ENCODE measurements around the gene SEC14L5.
A peak's percentile ranks its signal among the peaks of the same experiment; 100 is the strongest.

Gene SEC14L5

DNA sequence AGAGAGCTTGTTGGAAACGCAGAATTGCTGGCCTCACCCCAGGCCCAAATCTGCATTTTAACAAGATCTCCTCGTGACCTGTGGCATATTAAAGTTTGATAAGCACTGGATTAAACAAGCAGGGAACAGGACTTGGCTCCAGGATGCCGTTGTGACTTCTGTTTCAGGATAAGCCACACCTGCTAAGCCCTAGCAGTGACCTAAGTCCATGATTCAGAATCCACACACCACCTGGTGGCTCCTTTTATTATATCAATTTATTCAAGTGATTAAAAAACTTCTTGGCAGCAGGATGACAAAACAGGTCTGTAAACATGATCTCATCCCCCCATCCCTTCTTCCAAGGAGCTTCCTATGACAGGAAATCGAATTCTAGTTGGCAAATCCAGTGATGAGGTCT lies 66.5 kb downstream of the SEC14L5 start:
- Mint-ChIP-seq H3K36me3 (ENCODE audit: low read depth) (no peaks in the 10 kb centered on the region), H3K27ac (no peak overlapping the region), H3K4me1 (no peaks in the 10 kb centered on the region), H3K9me3 (no peaks in the 10 kb centered on the region), H3K27me3 (ENCODE audit: low read depth) (peaks cover 15% of the 10 kb centered on the region), H3K4me3 (no peak overlapping the region)
- TF ChIP-seq CTCF (IDR thresholded peaks at IDR 0.05; ENCODE audit: unreplicated experiment in 3 of 3): no peak

DNA sequence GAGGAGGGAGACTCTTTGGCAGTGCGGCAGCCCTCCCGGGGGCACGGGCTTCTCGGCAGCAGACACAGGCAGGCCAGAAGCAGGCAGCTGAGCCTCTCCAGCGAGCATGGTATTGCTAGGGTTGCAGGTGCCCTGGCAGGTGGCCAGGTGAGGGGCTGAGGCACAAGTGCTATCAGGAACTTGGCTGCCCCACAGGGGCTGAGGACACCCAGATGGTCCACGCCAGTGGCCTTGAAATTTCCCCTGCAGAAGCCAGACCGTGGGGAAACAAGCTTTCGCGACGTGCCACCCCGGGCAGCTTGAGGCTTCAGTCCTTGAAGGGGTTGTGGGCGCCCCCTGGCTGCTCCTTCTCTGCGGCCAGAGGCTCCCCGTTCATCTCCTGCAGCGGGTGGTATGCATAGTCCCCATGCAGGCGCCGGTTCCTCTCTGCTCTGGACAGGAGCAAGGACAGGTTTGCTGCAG lies 67.1 kb downstream of the SEC14L5 start:
- H3K9me3 Mint-ChIP-seq: no peaks in the 10 kb centered on the region
- H3K36me3 Mint-ChIP-seq (ENCODE audit: low read depth): no peaks in the 10 kb centered on the region
- no peak overlapping the region for H3K27ac Mint-ChIP-seq
- no peak overlapping the region for H3K4me3 Mint-ChIP-seq
- no peaks in the 10 kb centered on the region for H3K4me1 Mint-ChIP-seq
- H3K27me3 Mint-ChIP-seq (ENCODE audit: low read depth): peaks cover 11% of the 10 kb centered on the region
- TF ChIP-seq CTCF (IDR thresholded peaks at IDR 0.05; ENCODE audit: unreplicated experiment in 3 of 3): peak in 2 of 3 experiments; percentile 19 to 24

- Mint-ChIP-seq H3K4me1 (no peaks in the 10 kb centered on the region), H3K36me3 (ENCODE audit: low read depth) (no peaks in the 10 kb centered on the region), H3K9me3 (no peaks in the 10 kb centered on the region), H3K4me3 (no peak overlapping the region), H3K27me3 (ENCODE audit: low read depth) (peaks cover 4% of the 10 kb centered on the region), H3K27ac (no peak overlapping the region)
- TF ChIP-seq CTCF (IDR thresholded peaks at IDR 0.05; ENCODE audit: unreplicated experiment in 3 of 3): no peak
These were observed 68.5 kb downstream of the SEC14L5 start for GRCh38 chr16:5026664-5027063.

DNA sequence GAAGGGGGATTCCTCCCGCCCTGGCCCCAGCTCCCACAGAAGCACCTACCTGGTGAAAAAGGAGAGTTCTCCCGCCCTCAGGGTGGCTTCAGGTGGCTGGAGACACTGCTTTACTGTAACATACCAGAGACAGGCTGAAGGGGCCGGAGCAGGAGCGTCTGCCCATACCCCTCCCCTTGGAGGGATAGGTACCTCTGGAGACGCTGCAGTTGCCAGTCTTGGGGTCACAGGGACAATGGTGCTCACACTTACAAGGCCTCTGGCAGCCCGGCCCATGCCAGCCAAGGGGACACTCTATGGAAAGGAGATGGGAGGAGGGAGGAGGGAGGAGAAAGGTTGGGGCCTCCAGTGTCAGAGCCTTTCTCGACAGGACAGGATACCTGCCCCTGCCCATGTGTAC lies 69.0 kb downstream of the SEC14L5 start:
- Mint-ChIP-seq H3K27me3 (ENCODE audit: low read depth) (peaks cover 1% of the 10 kb centered on the region), H3K4me1 (no peaks in the 10 kb centered on the region), H3K27ac (no peak overlapping the region), H3K4me3 (no peak overlapping the region), H3K36me3 (ENCODE audit: low read depth) (no peaks in the 10 kb centered on the region), H3K9me3 (no peaks in the 10 kb centered on the region)
- TF ChIP-seq CTCF (IDR thresholded peaks at IDR 0.05; ENCODE audit: unreplicated experiment in 3 of 3): no peak

GRCh38 chr16:5027575-5028235 lies 69.6 kb downstream of the SEC14L5 start:
- no peaks in the 10 kb centered on the region for H3K9me3 Mint-ChIP-seq
- H3K4me1 Mint-ChIP-seq: peaks cover 2% of the 10 kb centered on the region
- H3K36me3 Mint-ChIP-seq (ENCODE audit: low read depth): no peaks in the 10 kb centered on the region
- no peak for TF ChIP-seq CTCF (IDR thresholded peaks at IDR 0.05; ENCODE audit: unreplicated experiment in 3 of 3)
- H3K4me3 Mint-ChIP-seq: no peak overlapping the region
- H3K27me3 Mint-ChIP-seq (ENCODE audit: low read depth): no peaks in the 10 kb centered on the region
- H3K27ac Mint-ChIP-seq: no peak overlapping the region

DNA sequence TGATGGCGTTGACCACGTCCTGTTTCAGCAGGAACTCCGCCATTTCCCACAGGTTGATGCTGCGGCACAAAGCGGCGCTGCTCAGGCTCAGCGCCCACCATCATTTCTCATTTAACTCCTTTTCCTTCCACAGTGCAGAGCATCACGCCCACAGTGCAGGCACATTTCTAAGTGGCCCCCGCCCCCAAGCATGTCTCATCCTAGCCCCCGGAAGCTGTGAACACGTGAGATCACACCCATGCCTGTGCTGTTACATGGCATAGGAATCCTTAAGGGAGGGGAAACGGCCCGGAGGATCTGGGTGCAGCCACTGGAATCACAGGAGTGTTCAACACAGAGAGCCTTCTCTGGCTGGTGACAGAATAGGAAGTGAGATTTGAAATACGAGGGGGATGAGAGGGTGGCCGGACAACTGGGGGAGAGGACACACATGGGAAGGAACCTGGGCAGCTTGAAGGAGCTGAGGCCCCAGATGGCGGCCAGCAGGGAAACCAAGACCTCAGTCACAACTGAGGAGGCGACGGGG lies 70.9 kb downstream of the SEC14L5 start:
- Mint-ChIP-seq H3K4me1 (peaks cover 7% of the 10 kb centered on the region), H3K4me3 (peak overlapping the region in 2 of 3 experiments; percentile 29 to 52), H3K9me3 (no peaks in the 10 kb centered on the region), H3K27ac (no peak overlapping the region), H3K36me3 (ENCODE audit: low read depth) (no peaks in the 10 kb centered on the region), H3K27me3 (ENCODE audit: low read depth) (no peaks in the 10 kb centered on the region)
- TF ChIP-seq CTCF (IDR thresholded peaks at IDR 0.05; ENCODE audit: unreplicated experiment in 3 of 3): no peak
